K562 (cell line): Measurements from ENCODE around the gene ARL10.

Experiments
- CHD2 ChIP-seq: IDR thresholded peaks from 2 replicates; pipeline ENCODE4 v1.6.1; 2011; ENCODE audit warnings: low read depth, low read length
- GATA2 ChIP-seq: sonication (generic); formaldehyde crosslinking; IDR thresholded peaks from 2 replicates; pipeline ENCODE4 v1.4.0; 2020; ENCODE audit warnings: mild to moderate bottlenecking, missing genetic modification reagents
- HIVEP1 ChIP-seq: fragments of 250-450 bp; sonication (Bioruptor Pico); IDR thresholded peaks from 2 replicates; pipeline ENCODE4 v1.4.0; 2020; ENCODE audit warnings: mild to moderate bottlenecking
- MCM3 ChIP-seq: fragments of 450-650 bp; IDR thresholded peaks from 2 replicates; pipeline ENCODE4 v1.6.1; 2016
- PTBP1 ChIP-seq: fragments of 200-400 bp; formaldehyde crosslinking; IDR thresholded peaks from 2 replicates; pipeline ENCODE4 v1.6.1; 2017; ENCODE audit warnings: low read depth, low read length
- RAD21 ChIP-seq, 2 experiments: fragments of 250-450 bp in 1 of 2; fragments of 450-650 bp in 1 of 2; sonication (Bioruptor Pico) in 1 of 2; formaldehyde crosslinking in 1 of 2; IDR thresholded peaks in 1 of 2; conservative IDR thresholded peaks in 1 of 2; 2 replicates each; pipeline versions ENCODE4 v1.4.0 to v1.8.0; 2020 to 2022; ENCODE audit warnings: mild to moderate bottlenecking in 2 of 2, moderate library complexity in 1 of 2
- SMARCB1 ChIP-seq: IDR thresholded peaks from 2 replicates; pipeline ENCODE4 v1.6.1; 2011; ENCODE audit warnings: improper control_type of control experiment, low read depth; ENCODE audit not compliant: insufficient read length
- STAG1 ChIP-seq: sonication (generic); formaldehyde crosslinking; IDR thresholded peaks from 2 replicates; pipeline ENCODE4 v1.5.0; 2020; ENCODE audit warnings: missing genetic modification reagents, borderline replicate concordance
- ZNF354B ChIP-seq: fragments of 250-450 bp; sonication (Bioruptor Pico); IDR thresholded peaks from 2 replicates; pipeline ENCODE4 v1.4.0; 2020
- ZSCAN32 ChIP-seq: fragments of 450-650 bp; formaldehyde crosslinking; IDR thresholded peaks from 2 replicates; pipeline ENCODE4 v1.4.0; 2020; ENCODE audit warnings: mild to moderate bottlenecking, moderate library complexity
- TF ChIP-seq, protein P1 (sequence below): fragments of 450-650 bp; IDR thresholded peaks from 2 replicates; pipeline ENCODE4 v1.6.1; 2014; ENCODE audit warnings: low read depth, mild to moderate bottlenecking, moderate library complexity, borderline replicate concordance
- TF ChIP-seq, protein P2 (sequence below): fragments of 450-650 bp; conservative IDR thresholded peaks from 2 replicates; pipeline ENCODE4 v1.6.1; 2016; ENCODE audit warnings: missing genetic modification characterization, low read depth, mild to moderate bottlenecking, control low read depth, missing compliant biosample characterization
- TF ChIP-seq, protein P3 (sequence below), 3 experiments: IDR thresholded peaks in 2 of 3; conservative IDR thresholded peaks in 1 of 3; 2 replicates each; pipeline ENCODE4 v1.5.1; 2011 to 2012; ENCODE audit warnings: low read length in 3 of 3, mild to moderate bottlenecking in 3 of 3, control low read depth in 2 of 3, improper control_type of control experiment in 1 of 3, inconsistent platforms in 1 of 3, low read depth in 1 of 3, mixed read lengths in 1 of 3, moderate library complexity in 1 of 3; ENCODE audit not compliant: insufficient read depth in 2 of 3

DNA sequence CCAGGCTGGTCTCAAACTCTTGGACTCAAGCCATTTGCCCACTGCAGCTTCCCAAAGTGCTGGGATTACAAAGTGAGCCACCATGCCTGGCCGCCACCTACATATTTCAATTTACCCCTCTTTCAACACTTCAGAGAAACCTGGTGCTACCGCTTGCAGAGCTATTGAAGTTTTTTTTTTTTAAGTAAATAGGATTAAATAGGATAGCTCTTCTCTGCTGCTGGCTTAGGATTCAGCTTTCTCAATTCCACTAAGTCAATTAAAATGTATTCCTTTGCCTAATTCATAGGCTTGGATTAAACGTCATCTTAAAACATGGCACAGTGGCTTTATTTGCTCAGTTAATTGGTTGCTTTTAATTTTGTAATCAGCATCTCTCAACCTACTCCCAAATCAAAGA lies 44.7 kb upstream of the ARL10 start:
- TF ChIP-seq SMARCB1 = no peak
- TF ChIP-seq MCM3 = no peak
- TF ChIP-seq ZSCAN32 (CRISPR knock-in tag) = no peak
- TF ChIP-seq ZNF354B (CRISPR knock-in tag) = no peak
- no peak for TF ChIP-seq CHD2
- TF ChIP-seq PTBP1 = no peak
- TF ChIP-seq, protein P1, sequence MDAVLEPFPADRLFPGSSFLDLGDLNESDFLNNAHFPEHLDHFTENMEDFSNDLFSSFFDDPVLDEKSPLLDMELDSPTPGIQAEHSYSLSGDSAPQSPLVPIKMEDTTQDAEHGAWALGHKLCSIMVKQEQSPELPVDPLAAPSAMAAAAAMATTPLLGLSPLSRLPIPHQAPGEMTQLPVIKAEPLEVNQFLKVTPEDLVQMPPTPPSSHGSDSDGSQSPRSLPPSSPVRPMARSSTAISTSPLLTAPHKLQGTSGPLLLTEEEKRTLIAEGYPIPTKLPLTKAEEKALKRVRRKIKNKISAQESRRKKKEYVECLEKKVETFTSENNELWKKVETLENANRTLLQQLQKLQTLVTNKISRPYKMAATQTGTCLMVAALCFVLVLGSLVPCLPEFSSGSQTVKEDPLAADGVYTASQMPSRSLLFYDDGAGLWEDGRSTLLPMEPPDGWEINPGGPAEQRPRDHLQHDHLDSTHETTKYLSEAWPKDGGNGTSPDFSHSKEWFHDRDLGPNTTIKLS = no peak
- no peak for TF ChIP-seq GATA2 (CRISPR knock-in tag)
- TF ChIP-seq, protein P2, sequence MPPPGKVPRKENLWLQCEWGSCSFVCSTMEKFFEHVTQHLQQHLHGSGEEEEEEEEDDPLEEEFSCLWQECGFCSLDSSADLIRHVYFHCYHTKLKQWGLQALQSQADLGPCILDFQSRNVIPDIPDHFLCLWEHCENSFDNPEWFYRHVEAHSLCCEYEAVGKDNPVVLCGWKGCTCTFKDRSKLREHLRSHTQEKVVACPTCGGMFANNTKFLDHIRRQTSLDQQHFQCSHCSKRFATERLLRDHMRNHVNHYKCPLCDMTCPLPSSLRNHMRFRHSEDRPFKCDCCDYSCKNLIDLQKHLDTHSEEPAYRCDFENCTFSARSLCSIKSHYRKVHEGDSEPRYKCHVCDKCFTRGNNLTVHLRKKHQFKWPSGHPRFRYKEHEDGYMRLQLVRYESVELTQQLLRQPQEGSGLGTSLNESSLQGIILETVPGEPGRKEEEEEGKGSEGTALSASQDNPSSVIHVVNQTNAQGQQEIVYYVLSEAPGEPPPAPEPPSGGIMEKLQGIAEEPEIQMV (tag) = no peak
- TF ChIP-seq, protein P3, sequence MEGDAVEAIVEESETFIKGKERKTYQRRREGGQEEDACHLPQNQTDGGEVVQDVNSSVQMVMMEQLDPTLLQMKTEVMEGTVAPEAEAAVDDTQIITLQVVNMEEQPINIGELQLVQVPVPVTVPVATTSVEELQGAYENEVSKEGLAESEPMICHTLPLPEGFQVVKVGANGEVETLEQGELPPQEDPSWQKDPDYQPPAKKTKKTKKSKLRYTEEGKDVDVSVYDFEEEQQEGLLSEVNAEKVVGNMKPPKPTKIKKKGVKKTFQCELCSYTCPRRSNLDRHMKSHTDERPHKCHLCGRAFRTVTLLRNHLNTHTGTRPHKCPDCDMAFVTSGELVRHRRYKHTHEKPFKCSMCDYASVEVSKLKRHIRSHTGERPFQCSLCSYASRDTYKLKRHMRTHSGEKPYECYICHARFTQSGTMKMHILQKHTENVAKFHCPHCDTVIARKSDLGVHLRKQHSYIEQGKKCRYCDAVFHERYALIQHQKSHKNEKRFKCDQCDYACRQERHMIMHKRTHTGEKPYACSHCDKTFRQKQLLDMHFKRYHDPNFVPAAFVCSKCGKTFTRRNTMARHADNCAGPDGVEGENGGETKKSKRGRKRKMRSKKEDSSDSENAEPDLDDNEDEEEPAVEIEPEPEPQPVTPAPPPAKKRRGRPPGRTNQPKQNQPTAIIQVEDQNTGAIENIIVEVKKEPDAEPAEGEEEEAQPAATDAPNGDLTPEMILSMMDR (IDR thresholded peaks at IDR 0.05 in 2 of 3, conservative IDR thresholded peaks at IDR 0.05 in 1 of 3; ENCODE audit: insufficient read depth in 2 of 3, low read depth in 1 of 3, low read length in 3 of 3) = no peak
- TF ChIP-seq STAG1 = no peak
- TF ChIP-seq RAD21 (CRISPR knock-in tag; conservative IDR thresholded peaks at IDR 0.05 in 1 of 2, IDR thresholded peaks at IDR 0.05 in 1 of 2) = no peak
- no peak for TF ChIP-seq HIVEP1 (CRISPR knock-in tag)
